Choroid plexus epithelial cell (primary cell): ENCODE data around the gene MAP3K8.

ENCODE experiments used
- DNase-seq: peaks from one replicate; pipeline ENCODE4 v3.0.0-alpha.2; 2010; ENCODE audit warnings: low read depth
- H3K4me3 ChIP-seq: 2 replicates; pipeline ENCODE4 v1.5.1; 2011; ENCODE audit warnings: low read depth, mild to moderate bottlenecking, control low read depth, low read length, moderate library complexity
- TF ChIP-seq, protein P1 (sequence below): conservative IDR thresholded peaks from 2 replicates; pipeline ENCODE4 v1.5.1; 2011; ENCODE audit warnings: low read depth, mild to moderate bottlenecking, control low read depth, inconsistent platforms, low read length, moderate library complexity

The MAP3K8 gene

DNA sequence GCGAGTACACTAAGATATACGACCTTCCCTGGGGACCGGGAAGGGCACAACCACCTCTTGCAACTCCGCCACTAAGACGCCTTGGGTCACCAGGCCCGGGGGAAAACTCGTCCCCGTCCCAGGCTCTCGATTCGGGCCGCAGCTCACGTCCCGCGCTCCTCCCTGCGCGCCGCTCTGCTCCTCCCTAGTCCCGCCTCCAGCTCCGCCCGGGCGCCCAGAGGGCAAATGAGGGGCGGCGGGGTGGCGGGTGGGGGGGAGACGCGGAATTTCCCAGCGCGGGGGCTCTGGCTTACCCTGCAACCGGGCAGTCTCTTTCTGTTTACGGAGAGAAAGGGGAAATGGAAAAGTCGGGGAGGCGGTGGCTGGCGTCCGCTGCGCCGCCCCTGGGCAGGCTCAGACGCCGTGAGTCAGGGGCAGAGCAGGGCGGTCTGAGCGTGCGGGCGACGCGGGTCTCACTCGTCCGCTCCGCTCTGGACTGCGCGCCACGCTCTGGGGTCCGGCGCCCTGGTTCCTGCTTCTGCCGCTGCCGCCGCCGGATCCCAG, at the start of gene MAP3K8:
MAP3K8 (plus strand) TSS at position 455 of the 543 bp plus-strand sequence. CDS start 4,755 bp downstream, outside the sequence.
- peak; percentile 87 for DNase-seq
- TF ChIP-seq, protein P1, sequence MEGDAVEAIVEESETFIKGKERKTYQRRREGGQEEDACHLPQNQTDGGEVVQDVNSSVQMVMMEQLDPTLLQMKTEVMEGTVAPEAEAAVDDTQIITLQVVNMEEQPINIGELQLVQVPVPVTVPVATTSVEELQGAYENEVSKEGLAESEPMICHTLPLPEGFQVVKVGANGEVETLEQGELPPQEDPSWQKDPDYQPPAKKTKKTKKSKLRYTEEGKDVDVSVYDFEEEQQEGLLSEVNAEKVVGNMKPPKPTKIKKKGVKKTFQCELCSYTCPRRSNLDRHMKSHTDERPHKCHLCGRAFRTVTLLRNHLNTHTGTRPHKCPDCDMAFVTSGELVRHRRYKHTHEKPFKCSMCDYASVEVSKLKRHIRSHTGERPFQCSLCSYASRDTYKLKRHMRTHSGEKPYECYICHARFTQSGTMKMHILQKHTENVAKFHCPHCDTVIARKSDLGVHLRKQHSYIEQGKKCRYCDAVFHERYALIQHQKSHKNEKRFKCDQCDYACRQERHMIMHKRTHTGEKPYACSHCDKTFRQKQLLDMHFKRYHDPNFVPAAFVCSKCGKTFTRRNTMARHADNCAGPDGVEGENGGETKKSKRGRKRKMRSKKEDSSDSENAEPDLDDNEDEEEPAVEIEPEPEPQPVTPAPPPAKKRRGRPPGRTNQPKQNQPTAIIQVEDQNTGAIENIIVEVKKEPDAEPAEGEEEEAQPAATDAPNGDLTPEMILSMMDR: no peak
- H3K4me3 ChIP-seq: peak within 1 kb of the TSS; percentile 95

GRCh38 chr10:30384701-30385201, 49.2 kb upstream of the MAP3K8 start:
- DNase-seq: peak; percentile 75
- TF ChIP-seq, protein P1: peak; percentile 76
- H3K4me3 ChIP-seq: no peak overlapping the region

- DNase-seq: no peak
- no peak overlapping the region for H3K4me3 ChIP-seq
- TF ChIP-seq, protein P1: no peak
Measured at GRCh38 chr10:30386801-30387588, 47.0 kb upstream of the MAP3K8 start.

DNA sequence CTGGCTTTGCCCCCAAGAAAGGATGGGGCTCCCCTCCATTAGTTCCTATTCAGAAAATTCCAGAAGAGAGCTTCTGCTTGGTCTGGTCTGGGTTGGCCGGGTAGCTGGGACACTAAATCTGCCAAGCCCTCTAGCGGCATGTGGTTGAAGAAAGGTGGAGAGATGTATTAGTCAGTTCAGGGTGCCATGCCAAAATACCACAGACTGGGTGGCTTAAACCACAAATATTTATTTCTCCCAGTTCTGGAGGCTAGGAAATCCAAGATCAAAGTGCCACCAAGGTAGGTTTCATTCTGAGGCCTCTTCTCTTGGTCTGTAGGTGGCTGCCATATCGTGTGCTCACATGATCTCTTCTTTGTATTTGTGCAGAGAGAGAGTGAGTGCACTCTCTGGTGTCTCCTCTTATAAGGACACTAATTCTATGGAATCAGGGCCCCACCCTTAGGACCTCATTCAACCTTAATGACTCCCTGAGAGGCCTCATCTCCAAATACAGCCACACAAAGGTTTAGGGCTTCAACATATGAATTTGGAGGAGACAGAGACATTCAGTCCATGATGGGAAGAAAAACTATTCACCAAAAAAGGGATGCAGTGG, 46.2 kb upstream of the MAP3K8 start:
- DNase-seq: no peak
- no peak overlapping the region for H3K4me3 ChIP-seq
- TF ChIP-seq, protein P1: no peak

DNA sequence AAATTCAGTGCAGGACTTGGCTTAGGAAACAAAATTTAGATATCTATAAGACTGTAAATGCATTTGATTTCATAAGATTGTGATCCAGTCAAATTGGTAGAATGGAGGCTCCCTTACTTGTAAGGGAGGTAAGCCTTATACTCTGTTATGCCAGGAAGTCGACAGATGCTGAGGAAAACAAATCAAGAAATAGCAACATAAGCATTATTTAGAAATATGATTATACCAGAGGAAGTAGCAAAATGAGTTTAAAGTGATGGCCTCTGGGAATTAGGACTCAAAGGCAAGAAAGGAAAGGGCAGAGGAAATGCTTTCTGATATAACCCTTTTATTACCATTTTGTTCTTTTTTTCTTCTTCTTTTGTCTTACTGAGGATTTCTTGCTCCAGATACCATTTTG, 44.4 kb upstream of the MAP3K8 start:
- no peak for DNase-seq
- TF ChIP-seq, protein P1: no peak
- no peak overlapping the region for H3K4me3 ChIP-seq

GRCh38 chr10:30390207-30390606, 43.8 kb upstream of the MAP3K8 start:
- TF ChIP-seq, protein P1: no peak
- H3K4me3 ChIP-seq: no peak overlapping the region
- no peak for DNase-seq
